Keratinocyte (primary cell): ENCODE measurements around the gene GALNT9. TPM values are rescaled to one million over a fixed set of nuclear protein-coding genes. Genes with fewer than 3 reads are reported as not detected.

Experiments used
- DNase-seq: peaks from one replicate; pipeline ENCODE4 v3.0.0-alpha.2; 2011; ENCODE audit warnings: low read depth, missing footprints, low spot score
- FAIRE-seq: peaks from 2 replicates; lab custom pipeline; 2011; peaks lifted over from hg19 to GRCh38; lab: Jason Lieb, UNC
- H2AFZ ChIP-seq: 2 replicates; pipeline ENCODE4 v1.6.0; 2012; ENCODE audit warnings: low read length, control low read depth, inconsistent platforms; ENCODE audit not compliant: control insufficient read depth
- H3K27ac ChIP-seq: 2 replicates; pipeline ENCODE4 v1.5.1; 2011; ENCODE audit warnings: low read length; ENCODE audit not compliant: control insufficient read depth, insufficient read depth
- H3K27me3 ChIP-seq: 3 replicates; pipeline ENCODE4 v1.6.0; 2011; ENCODE audit warnings: low read length; ENCODE audit not compliant: control insufficient read depth, insufficient read depth; ENCODE audit errors: extremely low read depth
- H3K36me3 ChIP-seq, 2 experiments: 2 replicates in 1 of 2; 3 replicates in 1 of 2; pipeline ENCODE4 v1.5.1; 2011; ENCODE audit warnings: low read length in 2 of 2, mild to moderate bottlenecking in 1 of 2; ENCODE audit not compliant: control insufficient read depth in 2 of 2, insufficient read depth in 2 of 2; ENCODE audit errors: extremely low read depth in 1 of 2
- H3K4me1 ChIP-seq: 3 replicates; pipeline ENCODE4 v1.5.1; 2011; ENCODE audit warnings: low read length; ENCODE audit not compliant: control insufficient read depth, insufficient read depth; ENCODE audit errors: extremely low read depth
- H3K4me2 ChIP-seq: 3 replicates; pipeline ENCODE4 v1.6.0; 2011; ENCODE audit warnings: low read depth, low read length; ENCODE audit not compliant: control insufficient read depth, insufficient read depth; ENCODE audit errors: extremely low read depth
- H3K4me3 ChIP-seq, 3 experiments: fragments of 200-600 bp in 1 of 3; sonication (generic) in 1 of 3; 2 replicates in 2 of 3; 3 replicates in 1 of 3; pipeline ENCODE4 v1.5.1; 2011 to 2016; ENCODE audit warnings: low read length in 3 of 3, mild to moderate bottlenecking in 3 of 3, control low read depth in 2 of 3, inconsistent platforms in 1 of 3, low read depth in 1 of 3, mixed read lengths in 1 of 3, mixed run types in 1 of 3, moderate library complexity in 1 of 3; ENCODE audit not compliant: control insufficient read depth in 2 of 3, insufficient read depth in 2 of 3; ENCODE audit errors: extremely low read depth in 1 of 3
- H3K79me2 ChIP-seq: 2 replicates; pipeline ENCODE4 v1.6.0; 2012; ENCODE audit warnings: low read length; ENCODE audit not compliant: control insufficient read depth, insufficient read depth
- H3K9ac ChIP-seq: 3 replicates; pipeline ENCODE4 v1.6.0; 2011; ENCODE audit warnings: low read length; ENCODE audit not compliant: control insufficient read depth, insufficient read depth; ENCODE audit errors: extremely low read depth
- H3K9me1 ChIP-seq: 3 replicates; pipeline ENCODE4 v1.6.0; 2011; ENCODE audit warnings: low read length; ENCODE audit not compliant: control insufficient read depth, insufficient read depth; ENCODE audit errors: extremely low read depth
- H3K9me3 ChIP-seq: 2 replicates; pipeline ENCODE4 v1.5.1; 2012; ENCODE audit warnings: low read depth, low read length; ENCODE audit not compliant: control insufficient read depth
- H4K20me1 ChIP-seq: 3 replicates; pipeline ENCODE4 v1.6.0; 2011; ENCODE audit warnings: low read length; ENCODE audit not compliant: control insufficient read depth, insufficient read depth; ENCODE audit errors: extremely low read depth
- CTCF ChIP-seq, 3 experiments: IDR thresholded peaks in 1 of 3; conservative IDR thresholded peaks in 1 of 3; optimal IDR thresholded peaks in 1 of 3; 2 replicates in 2 of 3; 3 replicates in 1 of 3; pipeline versions ENCODE3 to v1.5.1; 2011; ENCODE audit warnings: low read length in 3 of 3, mild to moderate bottlenecking in 3 of 3, moderate library complexity in 2 of 3, control low read depth in 1 of 3, inconsistent platforms in 1 of 3; ENCODE audit not compliant: insufficient read depth in 2 of 3; ENCODE audit errors: extremely low read depth in 1 of 3
- EZH2 ChIP-seq: IDR thresholded peaks from one replicate; pipeline ENCODE4 v1.6.1; 2012; ENCODE audit warnings: inconsistent platforms, mild to moderate bottlenecking, low read length, moderate library complexity
- dilution Hi-C: fragments of 300-500 bp; cut with MboI; formaldehyde crosslinking; loops from one replicate; pipeline ENCODE4 v1.7.0; 2020; ENCODE audit warnings: low sequenced_read_pairs; ENCODE audit not compliant: extremely low pct_ligation_motif_present
- polyA plus RNA-seq, 5 experiments: library from polyadenylated mRNA; depleted of rRNA in 3 of 5; stranded (reverse) in 3 of 5; stranded (forward) in 1 of 5; unstranded in 1 of 5; fragments of >200 nt; gene quantifications; 1 replicate in 1 of 5; 2 replicates in 3 of 5; 3 replicates in 1 of 5; pipeline versions ENCODE4 v1.2.1 to v1.2.3, GENCODE V29; 2011 to 2012; ENCODE audit warnings: missing spikeins in 2 of 5, low read depth in 1 of 5, low replicate concordance in 1 of 5

Gene GALNT9
- polyA plus RNA-seq, 1 donor (not counting 4 experiments of a cell fraction or from before 2014, with no cell fraction given), result not detected

- Histone ChIP-seq H4K20me1 (no peaks in the 10 kb centered on the region), H3K9me3 (no peaks in the 10 kb centered on the region), H3K79me2 (no peaks in the 10 kb centered on the region), H3K4me2 (no peak overlapping the region), H3K4me3 (no peak overlapping the region), H3K4me1 (no peaks in the 10 kb centered on the region), H2AFZ (no peak overlapping the region), H3K36me3 (no peaks in the 10 kb centered on the region), H3K9ac (no peak overlapping the region), H3K9me1 (no peaks in the 10 kb centered on the region), H3K27ac (no peak overlapping the region), H3K27me3 (peaks cover 33% of the 10 kb centered on the region)
- peak; percentile 79 for TF ChIP-seq EZH2
- TF ChIP-seq CTCF (optimal IDR thresholded peaks at IDR 0.05 in 1 of 3, IDR thresholded peaks at IDR 0.05 in 1 of 3, conservative IDR thresholded peaks at IDR 0.05 in 1 of 3; ENCODE audit: extremely low read depth in 1 of 3, insufficient read depth in 2 of 3, low read length in 3 of 3), result no peak
- FAIRE-seq (no peak), DNase-seq (no peak)
- dilution Hi-C loops, result no loop called here
Measured at GRCh38 chr12:132205271-132206045, 123.9 kb downstream of the GALNT9 start.

- H3K4me3 ChIP-seq, result no peak overlapping the region
- H3K27me3 ChIP-seq, result peaks cover 33% of the 10 kb centered on the region
- H3K9ac ChIP-seq, result no peak overlapping the region
- H3K9me3 ChIP-seq, result no peaks in the 10 kb centered on the region
- DNase-seq (no peak), FAIRE-seq (no peak)
- H2AFZ ChIP-seq, result no peak overlapping the region
- no peak overlapping the region for H3K4me2 ChIP-seq
- H3K9me1 ChIP-seq, result no peaks in the 10 kb centered on the region
- TF ChIP-seq EZH2, result no peak
- no peak for TF ChIP-seq CTCF (optimal IDR thresholded peaks at IDR 0.05 in 1 of 3, IDR thresholded peaks at IDR 0.05 in 1 of 3, conservative IDR thresholded peaks at IDR 0.05 in 1 of 3; ENCODE audit: extremely low read depth in 1 of 3, insufficient read depth in 2 of 3, low read length in 3 of 3)
- H3K36me3 ChIP-seq, result no peaks in the 10 kb centered on the region
- no peaks in the 10 kb centered on the region for H3K79me2 ChIP-seq
- no peak overlapping the region for H3K27ac ChIP-seq
- dilution Hi-C loops, result no loop called here
- H3K4me1 ChIP-seq, result no peaks in the 10 kb centered on the region
- H4K20me1 ChIP-seq, result no peaks in the 10 kb centered on the region
Measured at GRCh38 chr12:132204793-132205270, 124.6 kb downstream of the GALNT9 start.
